Gastrocnemius medialis (tissue), 4 donors: ENCODE data around the gene NCAM2.

ENCODE experiments used
- POLR2A ChIP-seq, 2 donors: fragments of 450-650 bp; IDR thresholded peaks; one replicate each; pipeline ENCODE4 v1.6.1; 2017; ENCODE audit warnings: antibody characterized with exemption in 2 of 2, mild to moderate bottlenecking in 2 of 2, moderate library complexity in 2 of 2
- TF ChIP-seq, protein P1 (sequence below), 5 experiments: fragments of 450-650 bp in 3 of 5; fragments of 200-600 bp in 2 of 5; sonication (generic) in 2 of 5; IDR thresholded peaks in 4 of 5; conservative IDR thresholded peaks in 1 of 5; 1 replicate in 4 of 5; 2 replicates in 1 of 5; pipeline ENCODE4 v1.5.1; 2016 to 2019; ENCODE audit warnings: antibody characterized with exemption in 5 of 5, mild to moderate bottlenecking in 3 of 5, moderate library complexity in 3 of 5

DNA sequence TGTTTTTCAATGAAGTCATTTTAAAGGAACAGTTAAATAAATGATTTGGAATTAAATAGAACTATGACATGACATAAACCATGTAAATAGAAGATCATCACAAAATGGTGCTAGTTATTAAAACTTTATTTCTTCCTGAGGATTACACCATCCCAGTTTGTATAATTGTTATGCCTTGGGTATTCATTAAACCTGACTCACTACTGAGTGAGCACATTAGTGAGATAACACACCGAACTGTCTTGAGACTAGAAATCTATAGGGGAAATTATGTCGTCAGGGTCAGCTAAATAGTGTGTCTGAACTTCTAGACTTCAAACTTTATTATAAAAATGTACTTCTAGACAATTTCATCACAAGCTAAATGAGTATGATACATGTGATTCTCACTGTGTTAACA lies 189.4 kb downstream of the NCAM2 start:
- TF ChIP-seq, protein P1, sequence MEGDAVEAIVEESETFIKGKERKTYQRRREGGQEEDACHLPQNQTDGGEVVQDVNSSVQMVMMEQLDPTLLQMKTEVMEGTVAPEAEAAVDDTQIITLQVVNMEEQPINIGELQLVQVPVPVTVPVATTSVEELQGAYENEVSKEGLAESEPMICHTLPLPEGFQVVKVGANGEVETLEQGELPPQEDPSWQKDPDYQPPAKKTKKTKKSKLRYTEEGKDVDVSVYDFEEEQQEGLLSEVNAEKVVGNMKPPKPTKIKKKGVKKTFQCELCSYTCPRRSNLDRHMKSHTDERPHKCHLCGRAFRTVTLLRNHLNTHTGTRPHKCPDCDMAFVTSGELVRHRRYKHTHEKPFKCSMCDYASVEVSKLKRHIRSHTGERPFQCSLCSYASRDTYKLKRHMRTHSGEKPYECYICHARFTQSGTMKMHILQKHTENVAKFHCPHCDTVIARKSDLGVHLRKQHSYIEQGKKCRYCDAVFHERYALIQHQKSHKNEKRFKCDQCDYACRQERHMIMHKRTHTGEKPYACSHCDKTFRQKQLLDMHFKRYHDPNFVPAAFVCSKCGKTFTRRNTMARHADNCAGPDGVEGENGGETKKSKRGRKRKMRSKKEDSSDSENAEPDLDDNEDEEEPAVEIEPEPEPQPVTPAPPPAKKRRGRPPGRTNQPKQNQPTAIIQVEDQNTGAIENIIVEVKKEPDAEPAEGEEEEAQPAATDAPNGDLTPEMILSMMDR (IDR thresholded peaks at IDR 0.05 in 4 of 5, conservative IDR thresholded peaks at IDR 0.05 in 1 of 5): no peak
- TF ChIP-seq POLR2A (IDR thresholded peaks at IDR 0.05): no peak
